ENCODE data around the gene JAZF1. TPM values are rescaled to one million over a fixed set of nuclear protein-coding genes. Genes with fewer than 3 reads are reported as not detected.

JAZF1 gene
- total and polyA plus RNA-seq, 2 donors, result 3.9 to 14.5 TPM

- Histone ChIP-seq H3K4me3 (ENCODE audit: low read length in 2 of 2) (no peak overlapping the region), H3K27ac (ENCODE audit: low read depth in 1 of 2, low read length in 1 of 2) (no peak overlapping the region), H3K36me3 (ENCODE audit: control insufficient read depth in 2 of 2, insufficient read depth in 2 of 2, low read length in 1 of 2) (no peaks in the 10 kb centered on the region), H3K4me1 (ENCODE audit: control insufficient read depth in 2 of 2, insufficient read depth in 2 of 2, low read length in 2 of 2) (peaks cover 2 to 7% of the 10 kb centered on the region in 2 donors), H3K9me3 (ENCODE audit: control insufficient read depth in 2 of 2, insufficient read depth in 1 of 2, low read length in 1 of 2) (no peaks in the 10 kb centered on the region), H3K27me3 (ENCODE audit: control insufficient read depth in 2 of 2, insufficient read depth in 1 of 2, low read length in 1 of 2) (peaks cover 2 to 8% of the 10 kb centered on the region in 2 donors)
- no peak for DNase-seq (ENCODE audit: low read depth in 6 of 9, low spot score in 9 of 9)
- 96% methylated on average over 2 of the region's 2 CpGs for WGBS
These were observed 1.5 kb upstream of the JAZF1 start for GRCh38 chr7:28182071-28182471.

- Histone ChIP-seq H3K27ac (ENCODE audit: low read depth in 1 of 2, low read length in 1 of 2) (peak overlapping the region in 1 of 2 donors; percentile 31), H3K4me3 (ENCODE audit: low read length in 2 of 2) (no peak overlapping the region), H3K4me1 (ENCODE audit: control insufficient read depth in 2 of 2, insufficient read depth in 2 of 2, low read length in 2 of 2) (peaks cover 2 to 7% of the 10 kb centered on the region in 2 donors), H3K9me3 (ENCODE audit: control insufficient read depth in 2 of 2, insufficient read depth in 1 of 2, low read length in 1 of 2) (no peaks in the 10 kb centered on the region), H3K27me3 (ENCODE audit: control insufficient read depth in 2 of 2, insufficient read depth in 1 of 2, low read length in 1 of 2) (peaks cover 2 to 8% of the 10 kb centered on the region in 2 donors), H3K36me3 (ENCODE audit: control insufficient read depth in 2 of 2, insufficient read depth in 2 of 2, low read length in 1 of 2) (no peaks in the 10 kb centered on the region)
- no peak for DNase-seq (ENCODE audit: low read depth in 6 of 9, low spot score in 9 of 9)
- 95% methylated on average over 5 of the region's 5 CpGs for WGBS
These were observed 821 bp upstream of the JAZF1 start for GRCh38 chr7:28181416-28181815.

- H3K4me1 ChIP-seq (ENCODE audit: control insufficient read depth in 2 of 2, insufficient read depth in 2 of 2, low read length in 2 of 2), result peaks cover 2 to 7% of the 10 kb centered on the region in 2 donors
- peak overlapping the region in 1 of 2 donors; percentile 82 for H3K27ac ChIP-seq (ENCODE audit: low read depth in 1 of 2, low read length in 1 of 2)
- H3K9me3 ChIP-seq (ENCODE audit: control insufficient read depth in 2 of 2, insufficient read depth in 1 of 2, low read length in 1 of 2), result no peaks in the 10 kb centered on the region
- whole genome bisulfite sequencing, result under 1% methylated on average over 46 of the region's 55 CpGs
- DNase-seq (ENCODE audit: low read depth in 6 of 9, low spot score in 9 of 9), result no peak
- peaks cover 0 to 3% of the 10 kb centered on the region in 2 donors for H3K36me3 ChIP-seq (ENCODE audit: control insufficient read depth in 2 of 2, insufficient read depth in 2 of 2, low read length in 1 of 2)
- peaks cover 2 to 8% of the 10 kb centered on the region in 2 donors for H3K27me3 ChIP-seq (ENCODE audit: control insufficient read depth in 2 of 2, insufficient read depth in 1 of 2, low read length in 1 of 2)
- H3K4me3 ChIP-seq (ENCODE audit: low read length in 2 of 2), result peak overlapping the region; percentile 58 to 86
These were observed 598 bp downstream of the JAZF1 start for GRCh38 chr7:28180031-28180363.

GRCh38 chr7:28179120-28180030 is 1.2 kb downstream of the JAZF1 start:
- WGBS, result 5% methylated on average over 96 of the region's 96 CpGs
- H3K4me1 ChIP-seq (ENCODE audit: control insufficient read depth in 2 of 2, insufficient read depth in 2 of 2, low read length in 2 of 2), result peaks cover 2 to 7% of the 10 kb centered on the region in 2 donors
- H3K36me3 ChIP-seq (ENCODE audit: control insufficient read depth in 2 of 2, insufficient read depth in 2 of 2, low read length in 1 of 2), result peaks cover 0 to 3% of the 10 kb centered on the region in 2 donors
- peak overlapping the region; percentile 29 to 86 for H3K4me3 ChIP-seq (ENCODE audit: low read length in 2 of 2)
- no peaks in the 10 kb centered on the region for H3K9me3 ChIP-seq (ENCODE audit: control insufficient read depth in 2 of 2, insufficient read depth in 1 of 2, low read length in 1 of 2)
- peak overlapping the region in 1 of 2 donors; percentile 52 for H3K27ac ChIP-seq (ENCODE audit: low read depth in 1 of 2, low read length in 1 of 2)
- peaks cover 2 to 8% of the 10 kb centered on the region in 2 donors for H3K27me3 ChIP-seq (ENCODE audit: control insufficient read depth in 2 of 2, insufficient read depth in 1 of 2, low read length in 1 of 2)
- DNase-seq (ENCODE audit: low read depth in 6 of 9, low spot score in 9 of 9), result peak in 5 of 9 donors; percentile 26 to 78 (median 45)

GRCh38 chr7:28178599-28178998 is 2.0 kb downstream of the JAZF1 start:
- 92% methylated on average over 5 of the region's 5 CpGs for WGBS
- H3K9me3 ChIP-seq (ENCODE audit: control insufficient read depth in 2 of 2, insufficient read depth in 1 of 2, low read length in 1 of 2), result no peaks in the 10 kb centered on the region
- peaks cover 2 to 7% of the 10 kb centered on the region in 2 donors for H3K4me1 ChIP-seq (ENCODE audit: control insufficient read depth in 2 of 2, insufficient read depth in 2 of 2, low read length in 2 of 2)
- no peak overlapping the region for H3K27ac ChIP-seq (ENCODE audit: low read depth in 1 of 2, low read length in 1 of 2)
- peak overlapping the region in 1 of 2 donors; percentile 86 for H3K4me3 ChIP-seq (ENCODE audit: low read length in 2 of 2)
- H3K27me3 ChIP-seq (ENCODE audit: control insufficient read depth in 2 of 2, insufficient read depth in 1 of 2, low read length in 1 of 2), result peaks cover 2 to 8% of the 10 kb centered on the region in 2 donors
- no peak for DNase-seq (ENCODE audit: low read depth in 6 of 9, low spot score in 9 of 9)
- peaks cover 0 to 3% of the 10 kb centered on the region in 2 donors for H3K36me3 ChIP-seq (ENCODE audit: control insufficient read depth in 2 of 2, insufficient read depth in 2 of 2, low read length in 1 of 2)

GRCh38 chr7:28177836-28178235 is 2.8 kb downstream of the JAZF1 start:
- H3K4me1 ChIP-seq (ENCODE audit: control insufficient read depth in 2 of 2, insufficient read depth in 2 of 2, low read length in 2 of 2), result peaks cover 2 to 7% of the 10 kb centered on the region in 2 donors
- 96% methylated on average over 1 of the region's 1 CpG for WGBS
- peaks cover 2 to 8% of the 10 kb centered on the region in 2 donors for H3K27me3 ChIP-seq (ENCODE audit: control insufficient read depth in 2 of 2, insufficient read depth in 1 of 2, low read length in 1 of 2)
- no peak overlapping the region for H3K27ac ChIP-seq (ENCODE audit: low read depth in 1 of 2, low read length in 1 of 2)
- peaks cover 0 to 3% of the 10 kb centered on the region in 2 donors for H3K36me3 ChIP-seq (ENCODE audit: control insufficient read depth in 2 of 2, insufficient read depth in 2 of 2, low read length in 1 of 2)
- H3K9me3 ChIP-seq (ENCODE audit: control insufficient read depth in 2 of 2, insufficient read depth in 1 of 2, low read length in 1 of 2), result no peaks in the 10 kb centered on the region
- no peak overlapping the region for H3K4me3 ChIP-seq (ENCODE audit: low read length in 2 of 2)
- DNase-seq (ENCODE audit: low read depth in 6 of 9, low spot score in 9 of 9), result no peak

GRCh38 chr7:28176645-28177044 is 4.0 kb downstream of the JAZF1 start:
- H3K27me3 ChIP-seq (ENCODE audit: control insufficient read depth in 2 of 2, insufficient read depth in 1 of 2, low read length in 1 of 2), result peaks cover 2 to 8% of the 10 kb centered on the region in 2 donors
- no peak overlapping the region for H3K27ac ChIP-seq (ENCODE audit: low read depth in 1 of 2, low read length in 1 of 2)

GRCh38 chr7:28176174-28176573 is 4.4 kb downstream of the JAZF1 start:
- WGBS, result 96% methylated on average over 4 of the region's 4 CpGs

More at GRCh38 chr7:28176645-28177044, 4.0 kb downstream of the JAZF1 start:
- 97% methylated on average over 2 of the region's 2 CpGs for WGBS
- Histone ChIP-seq H3K4me1 (ENCODE audit: control insufficient read depth in 2 of 2, insufficient read depth in 2 of 2, low read length in 2 of 2) (peaks cover 2 to 7% of the 10 kb centered on the region in 2 donors), H3K4me3 (ENCODE audit: low read length in 2 of 2) (no peak overlapping the region), H3K9me3 (ENCODE audit: control insufficient read depth in 2 of 2, insufficient read depth in 1 of 2, low read length in 1 of 2) (no peaks in the 10 kb centered on the region), H3K36me3 (ENCODE audit: control insufficient read depth in 2 of 2, insufficient read depth in 2 of 2, low read length in 1 of 2) (peaks cover 0 to 3% of the 10 kb centered on the region in 2 donors)
- no peak for DNase-seq (ENCODE audit: low read depth in 6 of 9, low spot score in 9 of 9)

More at GRCh38 chr7:28176174-28176573, 4.4 kb downstream of the JAZF1 start:
- peaks cover 0 to 8% of the 10 kb centered on the region in 2 donors for H3K27me3 ChIP-seq (ENCODE audit: control insufficient read depth in 2 of 2, insufficient read depth in 1 of 2, low read length in 1 of 2)
- peaks cover 0 to 3% of the 10 kb centered on the region in 2 donors for H3K36me3 ChIP-seq (ENCODE audit: control insufficient read depth in 2 of 2, insufficient read depth in 2 of 2, low read length in 1 of 2)
- H3K4me3 ChIP-seq (ENCODE audit: low read length in 2 of 2), result no peak overlapping the region
- H3K9me3 ChIP-seq (ENCODE audit: control insufficient read depth in 2 of 2, insufficient read depth in 1 of 2, low read length in 1 of 2), result no peaks in the 10 kb centered on the region
- no peak overlapping the region for H3K27ac ChIP-seq (ENCODE audit: low read depth in 1 of 2, low read length in 1 of 2)
- peaks cover 2 to 7% of the 10 kb centered on the region in 2 donors for H3K4me1 ChIP-seq (ENCODE audit: control insufficient read depth in 2 of 2, insufficient read depth in 2 of 2, low read length in 2 of 2)
- no peak for DNase-seq (ENCODE audit: low read depth in 6 of 9, low spot score in 9 of 9)

All from thymus (tissue), 11 donors.